Stimulated activated CD4-positive, alpha-beta T cell treated with anti-CD3 and anti-CD28 coated beads, Interleukin-1b, Interleukin-23, amount 100 ng/mL, for 48 hours (primary cell): ENCODE data around the gene CPNE5.
"Not testable (repeated sequence)": the region's sequence is repeated elsewhere in the genome, so short reads cannot be mapped to it uniquely, and the experiment has no call there.

Source experiments
- DNase-seq: peaks from one replicate; pipeline ENCODE4 v3.0.0-alpha.2; 2020

CPNE5 gene

GRCh38 chr6:36738108-36738507, 101.1 kb downstream of the CPNE5 start:
- DNase-seq = no peak

- no peak for DNase-seq
These were observed 102.0 kb downstream of the CPNE5 start for GRCh38 chr6:36737043-36737785.

GRCh38 chr6:36735110-36736071, 103.9 kb downstream of the CPNE5 start:
- DNase-seq = peak; percentile 54

- no peak for DNase-seq
These were observed 104.7 kb downstream of the CPNE5 start for GRCh38 chr6:36734486-36735060.

GRCh38 chr6:36733300-36733699, 105.9 kb downstream of the CPNE5 start:
- no peak for DNase-seq

GRCh38 chr6:36731622-36732310, 107.5 kb downstream of the CPNE5 start:
- DNase-seq = no peak

GRCh38 chr6:36730424-36731380, 108.5 kb downstream of the CPNE5 start:
- no peak for DNase-seq

GRCh38 chr6:36729161-36729524, 110.1 kb downstream of the CPNE5 start:
- DNase-seq = no peak

- DNase-seq = no peak
These were observed 110.7 kb downstream of the CPNE5 start for GRCh38 chr6:36728289-36729160.

GRCh38 chr6:36727505-36728021, 111.7 kb downstream of the CPNE5 start:
- no peak for DNase-seq

- no peak for DNase-seq
These were observed 113.7 kb downstream of the CPNE5 start for GRCh38 chr6:36725581-36725980.

- peak; percentile 59 for DNase-seq
These were observed 114.5 kb downstream of the CPNE5 start for GRCh38 chr6:36724514-36725390.

- not testable (repeated sequence) for DNase-seq
These were observed 115.3 kb downstream of the CPNE5 start for GRCh38 chr6:36723992-36724391.

GRCh38 chr6:36722879-36723278, 116.4 kb downstream of the CPNE5 start:
- DNase-seq = no peak

GRCh38 chr6:36722365-36722764, 116.9 kb downstream of the CPNE5 start:
- no peak for DNase-seq

GRCh38 chr6:36721369-36722140, 117.7 kb downstream of the CPNE5 start:
- no peak for DNase-seq

- DNase-seq = no peak
These were observed 118.7 kb downstream of the CPNE5 start for GRCh38 chr6:36720251-36721141.

- no peak for DNase-seq
These were observed 120.1 kb downstream of the CPNE5 start for GRCh38 chr6:36719126-36719525.
